Measurements from ENCODE around the gene DCAF17.

GRCh38 chr2:171409436-171409971 lies 24.5 kb upstream of the DCAF17 start:
- TF ChIP-seq CTCF (IDR thresholded peaks at IDR 0.05) (no peak), EZH2 (IDR thresholded peaks at IDR 0.05) (no peak), EZH2phosphoT487 (IDR thresholded peaks at IDR 0.05) (no peak)
